Measurements from ENCODE around the gene NAA80. TPM values are rescaled to one million over a fixed set of nuclear protein-coding genes. Genes with fewer than 3 reads are reported as not detected.

The NAA80 gene
- total and polyA plus RNA-seq, 2 of the 8 experiments (the other 6 are each of a cell fraction or from before 2014, with no cell fraction given), result 11.3 to 16.7 TPM

- TF ChIP-seq TBP (IDR thresholded peaks at IDR 0.05; ENCODE audit: low read depth, low read length) (no peak), TCF12 (IDR thresholded peaks at IDR 0.05; ENCODE audit: low read depth, low read length) (no peak), KDM1A (IDR thresholded peaks at IDR 0.05; ENCODE audit: borderline replicate concordance, low read length) (no peak)
Observed at GRCh38 chr3:50319894-50320625, 20.9 kb upstream of the NAA80 start (continued).

All from H1 (cell line).